Fibroblast of pulmonary artery (primary cell): ENCODE data around the gene TMX3.

ENCODE experiments used
- DNase-seq: peaks from one replicate; pipeline ENCODE4 v3.0.0-alpha.2; 2010; ENCODE audit warnings: low read depth
- H3K4me3 ChIP-seq: replicated peaks from 2 replicates; pipeline ENCODE4 v1.5.1; 2011; ENCODE audit warnings: low read depth, mild to moderate bottlenecking, control low read depth, low read length, moderate library complexity
- TF ChIP-seq, protein P1 (sequence below): IDR thresholded peaks from 2 replicates; pipeline ENCODE4 v1.5.1; 2011; ENCODE audit warnings: mild to moderate bottlenecking, control low read depth, low read length, inconsistent platforms; ENCODE audit errors: missing control alignments

TMX3 gene

DNA sequence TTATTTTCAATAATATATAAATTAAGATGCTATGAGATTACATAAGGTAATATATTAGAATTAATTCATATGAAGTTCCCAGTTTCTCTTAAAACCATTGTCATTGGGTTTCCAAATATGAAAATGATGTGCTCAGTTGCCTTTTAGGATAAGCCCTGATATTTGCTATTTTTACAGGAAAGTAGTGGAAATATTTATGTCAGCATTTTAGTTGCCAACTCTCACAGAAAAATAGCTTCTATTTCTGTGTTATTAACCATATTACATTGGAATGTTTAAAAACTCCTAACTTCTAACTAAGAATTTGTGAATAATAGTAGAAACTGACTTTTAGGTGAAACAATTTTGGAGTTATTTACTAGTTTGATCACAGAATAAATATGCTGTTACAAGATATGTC, 74.0 kb downstream of the TMX3 start:
- no peak overlapping the region for H3K4me3 ChIP-seq
- DNase-seq: no peak
- TF ChIP-seq, protein P1, sequence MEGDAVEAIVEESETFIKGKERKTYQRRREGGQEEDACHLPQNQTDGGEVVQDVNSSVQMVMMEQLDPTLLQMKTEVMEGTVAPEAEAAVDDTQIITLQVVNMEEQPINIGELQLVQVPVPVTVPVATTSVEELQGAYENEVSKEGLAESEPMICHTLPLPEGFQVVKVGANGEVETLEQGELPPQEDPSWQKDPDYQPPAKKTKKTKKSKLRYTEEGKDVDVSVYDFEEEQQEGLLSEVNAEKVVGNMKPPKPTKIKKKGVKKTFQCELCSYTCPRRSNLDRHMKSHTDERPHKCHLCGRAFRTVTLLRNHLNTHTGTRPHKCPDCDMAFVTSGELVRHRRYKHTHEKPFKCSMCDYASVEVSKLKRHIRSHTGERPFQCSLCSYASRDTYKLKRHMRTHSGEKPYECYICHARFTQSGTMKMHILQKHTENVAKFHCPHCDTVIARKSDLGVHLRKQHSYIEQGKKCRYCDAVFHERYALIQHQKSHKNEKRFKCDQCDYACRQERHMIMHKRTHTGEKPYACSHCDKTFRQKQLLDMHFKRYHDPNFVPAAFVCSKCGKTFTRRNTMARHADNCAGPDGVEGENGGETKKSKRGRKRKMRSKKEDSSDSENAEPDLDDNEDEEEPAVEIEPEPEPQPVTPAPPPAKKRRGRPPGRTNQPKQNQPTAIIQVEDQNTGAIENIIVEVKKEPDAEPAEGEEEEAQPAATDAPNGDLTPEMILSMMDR: no peak

DNA sequence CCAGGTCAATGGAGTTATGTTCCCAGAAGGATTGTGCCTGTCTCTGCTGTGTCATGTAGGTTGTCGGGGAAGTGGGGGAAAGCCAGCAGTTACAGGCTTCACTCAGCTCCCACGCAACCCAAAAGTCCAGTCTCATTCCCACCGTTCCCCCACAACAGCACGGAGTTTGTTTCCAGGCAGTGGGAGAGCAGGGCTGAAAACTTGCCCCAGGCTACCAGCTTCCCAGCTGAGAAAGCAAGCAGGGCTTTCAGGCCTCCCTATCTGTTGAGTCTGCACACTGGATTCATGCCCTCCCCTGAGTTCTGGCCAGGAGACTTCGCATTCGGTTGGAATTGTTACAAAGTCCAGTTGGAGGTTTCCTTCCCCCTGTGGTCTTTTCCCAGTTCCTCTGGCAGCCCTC, 76.3 kb downstream of the TMX3 start:
- TF ChIP-seq, protein P1: no peak
- DNase-seq: no peak
- no peak overlapping the region for H3K4me3 ChIP-seq

DNA sequence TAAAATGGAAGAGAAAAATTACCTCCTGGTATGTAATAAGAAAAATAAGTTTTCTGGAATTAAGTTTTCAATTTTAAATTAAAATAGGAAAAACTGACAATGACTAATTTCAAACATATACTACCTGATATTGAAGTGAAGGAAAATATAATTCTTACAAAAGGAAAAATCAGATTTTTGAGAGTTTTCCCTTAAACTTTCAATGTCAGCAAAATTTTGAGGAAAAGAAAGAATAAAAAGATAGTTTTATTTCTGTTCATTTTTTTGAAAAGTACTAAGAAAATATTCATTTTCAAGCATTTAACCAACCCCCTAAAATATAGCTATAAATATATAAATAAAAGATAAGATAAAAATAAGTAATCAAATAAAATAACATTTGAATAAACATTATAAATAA, 87.1 kb downstream of the TMX3 start:
- TF ChIP-seq, protein P1: no peak
- H3K4me3 ChIP-seq: no peak overlapping the region
- no peak for DNase-seq
